Panc1 (cell line): ENCODE data around the gene PITPNM2. TPM values are rescaled to one million over a fixed set of nuclear protein-coding genes. Genes with fewer than 3 reads are reported as not detected.

ENCODE experiments used
- ATAC-seq: fragments of 200-7000 bp; cut with Tn5 transposase; 2 replicates; pipeline ENCODE4 v1.9.1; 2020; ENCODE audit warnings: mild to moderate bottlenecking, moderate library complexity
- BruUV-seq: library from RNA; stranded (reverse); fragments of 400-500 nt; replicated peaks from 2 replicates; lab custom pipeline; 2021; lab: Mats Ljungman, UMichigan
- CTCF ChIA-PET: fragments of 300-600 bp; sonication (Branson Sonifier 250); formaldehyde crosslinking; loops from one replicate; lab custom pipeline; 2022; ENCODE audit warnings: antibody characterized with exemption; lab: Charles Lee
- POLR2A ChIA-PET: fragments of 300-600 bp; sonication (Branson Sonifier 250); formaldehyde crosslinking; loops from one replicate; lab custom pipeline; 2022; ENCODE audit warnings: antibody characterized with exemption; lab: Charles Lee
- DNase-seq: peaks from one replicate; pipeline ENCODE4 v3.0.0-alpha.2; 2010; ENCODE audit warnings: low read depth, low spot score
- H3K27ac ChIP-seq: 2 replicates; pipeline ENCODE4 v1.5.1; 2011; ENCODE audit warnings: mild to moderate bottlenecking, low read length, inconsistent platforms
- H3K27me3 ChIP-seq: fragments of 200-500 bp; sonication (Bioruptor generic); 2 replicates; pipeline ENCODE4 v1.6.0; 2014; ENCODE audit warnings: low read length, inconsistent platforms; ENCODE audit not compliant: control insufficient read depth, insufficient read depth
- H3K36me3 ChIP-seq: fragments of 200-500 bp; sonication (Bioruptor generic); 2 replicates; pipeline ENCODE4 v1.5.1; 2014; ENCODE audit warnings: inconsistent platforms, mild to moderate bottlenecking, low read length, moderate library complexity; ENCODE audit not compliant: control insufficient read depth, insufficient read depth
- H3K4me1 ChIP-seq: 2 replicates; pipeline ENCODE4 v1.5.1; 2011; ENCODE audit warnings: inconsistent platforms, mild to moderate bottlenecking, low read length, moderate library complexity; ENCODE audit not compliant: control insufficient read depth, insufficient read depth
- H3K4me3 ChIP-seq, 2 experiments: 2 replicates each; pipeline ENCODE4 v1.5.1; 2011 to 2012; ENCODE audit warnings: low read depth in 2 of 2, low read length in 2 of 2, mild to moderate bottlenecking in 2 of 2, inconsistent platforms in 1 of 2, moderate library complexity in 1 of 2
- H3K9me3 ChIP-seq: fragments of 200-500 bp; sonication (Bioruptor generic); 2 replicates; pipeline ENCODE4 v1.5.1; 2014; ENCODE audit warnings: low read depth, mild to moderate bottlenecking, inconsistent platforms, low read length, moderate library complexity; ENCODE audit not compliant: control insufficient read depth, insufficient read depth
- CTCF ChIP-seq: fragments of 450-650 bp; IDR thresholded peaks from 2 replicates; pipeline ENCODE4 v1.5.1; 2017; ENCODE audit warnings: mild to moderate bottlenecking
- POLR2AphosphoS5 ChIP-seq: IDR thresholded peaks from 2 replicates; pipeline ENCODE4 v1.6.1; 2012; ENCODE audit warnings: mild to moderate bottlenecking, low read depth, low read length, moderate library complexity
- REST ChIP-seq, 2 experiments: IDR thresholded peaks; 2 replicates each; pipeline ENCODE4 v1.6.1; 2011 to 2012; ENCODE audit warnings: low read depth in 2 of 2, control low read depth in 1 of 2, low read length in 1 of 2, mild to moderate bottlenecking in 1 of 2, moderate library complexity in 1 of 2; ENCODE audit not compliant: insufficient read depth in 1 of 2
- SIN3A ChIP-seq: IDR thresholded peaks from 2 replicates; pipeline ENCODE4 v1.6.1; 2012; ENCODE audit warnings: low read depth, mild to moderate bottlenecking, low read length, moderate library complexity, borderline replicate concordance; ENCODE audit not compliant: insufficient read depth
- TCF7L2 ChIP-seq: IDR thresholded peaks from 2 replicates; pipeline ENCODE4 v1.6.1; 2011; ENCODE audit warnings: mild to moderate bottlenecking, low read depth, low read length, inconsistent platforms
- in situ Hi-C: cut with HindIII; loops from 2 replicates; pipeline ENCODE4 v1.10.0; 2016; ENCODE audit warnings: low sequenced_read_pairs, low pct_unique_long_range_greater_than_20kb
- intact Hi-C: fragments of 100-400 bp; cut with micrococcal nuclease; formaldehyde crosslinking; loops from one replicate; pipeline ENCODE4 v1.10.0; 2022; ENCODE audit not compliant: unreplicated experiment
- total RNA-seq: library from RNA; stranded (reverse); gene quantifications from one replicate; pipeline ENCODE4 v1.2.1, GENCODE V29; 2021; ENCODE audit not compliant: unreplicated experiment

PITPNM2 gene
- total RNA-seq, 1 experiment from 2014 or later = 26.4 TPM

- CTCF ChIA-PET = no interaction called here
- DNase-seq = no peak
These were observed 47.9 kb downstream of the PITPNM2 start for GRCh38 chr12:123102781-123103503.

GRCh38 chr12:123102366-123102765, 48.5 kb downstream of the PITPNM2 start:
- peak overlapping the region; percentile 41; the same call in 1 of the 2 replicates for H3K27ac ChIP-seq
- ChIA-PET POLR2A (no interaction called here), CTCF (no interaction called here)
- in situ Hi-C loops = no loop called here
- no peaks in the 10 kb centered on the region for H3K36me3 ChIP-seq
- ATAC-seq = peak; percentile 3; the same call in 1 of the 2 replicates
- TF ChIP-seq TCF7L2 (no peak), REST (IDR thresholded peaks at IDR 0.05; ENCODE audit: insufficient read depth in 1 of 2, low read depth in 2 of 2, low read length in 1 of 2) (no peak), SIN3A (no peak), CTCF (no peak), POLR2AphosphoS5 (no peak)
- H3K27me3 ChIP-seq = no peaks in the 10 kb centered on the region
- H3K9me3 ChIP-seq = no peaks in the 10 kb centered on the region
- no peak for DNase-seq
- no peak overlapping the region for H3K4me3 ChIP-seq
- H3K4me1 ChIP-seq = peaks cover 23% of the 10 kb centered on the region
- BruUV-seq = no TSS peak
- intact Hi-C loops = no loop called here

More at GRCh38 chr12:123102781-123103503, 47.9 kb downstream of the PITPNM2 start:
- in situ Hi-C loops = no loop called here
- Histone ChIP-seq H3K36me3 (no peaks in the 10 kb centered on the region), H3K27me3 (no peaks in the 10 kb centered on the region), H3K4me3 (no peak overlapping the region), H3K9me3 (no peaks in the 10 kb centered on the region), H3K4me1 (peaks cover 23% of the 10 kb centered on the region), H3K27ac (peak overlapping the region; percentile 62)
- BruUV-seq = no TSS peak
- POLR2A ChIA-PET = interaction anchor here (0.6 kb wide), 1 partner anchor 277 kb away, joined by 3 read pairs; no protein-coding TSS in a partner anchor
- TF ChIP-seq REST (IDR thresholded peaks at IDR 0.05; ENCODE audit: insufficient read depth in 1 of 2, low read depth in 2 of 2, low read length in 1 of 2) (no peak), SIN3A (no peak), POLR2AphosphoS5 (no peak), TCF7L2 (no peak), CTCF (no peak)
- intact Hi-C loops = no loop called here
- peak; percentile 69 for ATAC-seq
